ENCODE data around the gene RSPO1.

GRCh38 chr1:37630426-37631028 lies 4.2 kb downstream of the RSPO1 start:
- TF ChIP-seq FOSL2 (IDR thresholded peaks at IDR 0.05) = no peak
- no peak for TF ChIP-seq FOSL2 (CRISPR knock-in tag; IDR thresholded peaks at IDR 0.05)
- TF ChIP-seq KDM5A (IDR thresholded peaks at IDR 0.05) = no peak
- TF ChIP-seq, protein P1, sequence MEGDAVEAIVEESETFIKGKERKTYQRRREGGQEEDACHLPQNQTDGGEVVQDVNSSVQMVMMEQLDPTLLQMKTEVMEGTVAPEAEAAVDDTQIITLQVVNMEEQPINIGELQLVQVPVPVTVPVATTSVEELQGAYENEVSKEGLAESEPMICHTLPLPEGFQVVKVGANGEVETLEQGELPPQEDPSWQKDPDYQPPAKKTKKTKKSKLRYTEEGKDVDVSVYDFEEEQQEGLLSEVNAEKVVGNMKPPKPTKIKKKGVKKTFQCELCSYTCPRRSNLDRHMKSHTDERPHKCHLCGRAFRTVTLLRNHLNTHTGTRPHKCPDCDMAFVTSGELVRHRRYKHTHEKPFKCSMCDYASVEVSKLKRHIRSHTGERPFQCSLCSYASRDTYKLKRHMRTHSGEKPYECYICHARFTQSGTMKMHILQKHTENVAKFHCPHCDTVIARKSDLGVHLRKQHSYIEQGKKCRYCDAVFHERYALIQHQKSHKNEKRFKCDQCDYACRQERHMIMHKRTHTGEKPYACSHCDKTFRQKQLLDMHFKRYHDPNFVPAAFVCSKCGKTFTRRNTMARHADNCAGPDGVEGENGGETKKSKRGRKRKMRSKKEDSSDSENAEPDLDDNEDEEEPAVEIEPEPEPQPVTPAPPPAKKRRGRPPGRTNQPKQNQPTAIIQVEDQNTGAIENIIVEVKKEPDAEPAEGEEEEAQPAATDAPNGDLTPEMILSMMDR (IDR thresholded peaks at IDR 0.05) = no peak
- no peak for TF ChIP-seq ZFP36 (IDR thresholded peaks at IDR 0.05; ENCODE audit: borderline replicate concordance, partially characterized antibody)
- no peak for TF ChIP-seq RFX5 (IDR thresholded peaks at IDR 0.05)
- TF ChIP-seq EP300 (IDR thresholded peaks at IDR 0.05) = no peak
- TF ChIP-seq, protein P2, sequence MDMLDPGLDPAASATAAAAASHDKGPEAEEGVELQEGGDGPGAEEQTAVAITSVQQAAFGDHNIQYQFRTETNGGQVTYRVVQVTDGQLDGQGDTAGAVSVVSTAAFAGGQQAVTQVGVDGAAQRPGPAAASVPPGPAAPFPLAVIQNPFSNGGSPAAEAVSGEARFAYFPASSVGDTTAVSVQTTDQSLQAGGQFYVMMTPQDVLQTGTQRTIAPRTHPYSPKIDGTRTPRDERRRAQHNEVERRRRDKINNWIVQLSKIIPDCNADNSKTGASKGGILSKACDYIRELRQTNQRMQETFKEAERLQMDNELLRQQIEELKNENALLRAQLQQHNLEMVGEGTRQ (IDR thresholded peaks at IDR 0.05) = no peak
